ENCODE data around the gene GLE1.
A peak's percentile ranks its signal among the peaks of the same experiment; 100 is the strongest.
"Not testable (repeated sequence)": the region's sequence is repeated elsewhere in the genome, so short reads cannot be mapped to it uniquely, and the experiment has no call there.

The GLE1 gene

DNA sequence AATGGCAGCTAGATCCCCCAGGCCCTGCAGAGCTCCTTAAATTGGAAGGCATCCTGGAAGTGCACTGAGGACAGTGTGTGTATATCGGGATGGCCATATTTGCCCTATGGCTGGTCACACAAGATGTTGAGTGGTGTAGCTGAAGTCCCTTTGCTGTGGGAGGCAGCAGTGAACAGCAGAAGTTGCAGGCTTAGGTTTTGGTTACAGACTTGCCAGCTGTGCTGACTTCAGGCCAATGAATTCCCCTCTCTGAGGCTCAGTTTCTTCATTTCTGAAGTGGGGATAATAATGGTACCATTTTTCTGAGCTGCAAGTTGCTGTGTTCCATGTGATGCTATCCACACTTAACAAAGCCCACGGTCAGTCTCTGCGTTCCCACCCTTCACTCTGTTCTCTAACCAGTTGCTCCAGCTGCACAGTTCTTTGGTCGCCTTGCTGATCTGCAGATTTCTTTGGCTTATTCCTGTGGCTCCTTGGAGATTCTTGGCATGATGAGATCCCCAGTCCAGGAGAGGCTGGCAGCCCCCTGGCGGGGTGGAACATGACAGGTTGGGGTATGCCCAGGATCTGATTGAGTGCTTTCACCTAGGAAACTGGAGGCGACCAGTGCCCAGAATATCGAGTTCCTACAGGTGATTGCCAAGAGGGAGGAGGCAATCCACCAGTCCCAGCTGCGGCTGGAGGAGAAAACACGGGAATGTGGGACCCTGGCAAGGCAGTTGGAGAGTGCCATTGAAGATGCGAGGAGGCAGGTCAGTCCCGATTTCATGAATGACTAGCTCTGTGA lies 6.5 kb upstream of the GLE1 start:
- no peak for DNase-seq

- DNase-seq, result no peak
Observed at GRCh38 chr9:128498911-128499310, 5.6 kb upstream of the GLE1 start.

GRCh38 chr9:128499920-128500319 lies 4.6 kb upstream of the GLE1 start:
- no peak for DNase-seq

GRCh38 chr9:128503415-128503825 lies 1.1 kb upstream of the GLE1 start:
- not testable (repeated sequence) for DNase-seq

GRCh38 chr9:128503870-128504269 lies 649 bp upstream of the GLE1 start:
- no peak for DNase-seq

DNA sequence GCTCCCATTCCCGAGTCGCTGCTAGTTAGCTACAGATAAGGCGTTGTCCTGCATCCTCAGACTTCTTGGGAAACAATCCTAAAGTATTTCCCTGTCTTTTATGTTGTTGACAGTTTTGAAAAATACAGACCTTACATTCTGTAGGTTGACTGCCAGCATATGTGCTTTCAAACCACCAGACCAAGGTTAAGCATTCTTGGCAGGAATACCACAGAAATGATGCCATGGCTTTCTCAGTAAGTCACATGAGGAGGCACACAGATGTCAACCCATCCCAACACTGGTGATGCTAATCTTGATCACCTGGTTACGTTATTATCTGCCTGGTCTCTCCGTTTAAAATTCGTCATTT lies 871 bp downstream of the GLE1 start:
- no peak for DNase-seq

DNA sequence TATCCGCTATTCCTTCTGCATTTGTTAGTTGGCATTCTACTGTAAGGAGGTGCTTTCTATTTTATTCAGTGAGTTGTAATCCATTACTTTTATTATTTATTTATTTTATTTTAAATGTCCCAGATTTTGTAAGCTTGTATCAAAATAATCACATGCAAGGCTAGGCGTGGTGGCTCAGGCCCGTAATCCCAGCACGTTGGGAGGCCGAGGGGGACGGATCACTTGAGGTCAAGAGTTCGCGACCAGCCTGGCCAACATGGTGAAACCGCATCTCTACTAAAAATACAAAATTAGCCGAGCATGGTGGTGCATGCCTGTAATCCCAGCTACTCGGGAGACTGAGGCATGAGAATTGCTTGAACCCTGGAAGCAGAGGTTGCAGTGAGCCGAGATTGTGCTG lies 1.4 kb downstream of the GLE1 start:
- not testable (repeated sequence) for DNase-seq

GRCh38 chr9:128512820-128513219 lies 8.3 kb downstream of the GLE1 start:
- DNase-seq, result no peak

DNA sequence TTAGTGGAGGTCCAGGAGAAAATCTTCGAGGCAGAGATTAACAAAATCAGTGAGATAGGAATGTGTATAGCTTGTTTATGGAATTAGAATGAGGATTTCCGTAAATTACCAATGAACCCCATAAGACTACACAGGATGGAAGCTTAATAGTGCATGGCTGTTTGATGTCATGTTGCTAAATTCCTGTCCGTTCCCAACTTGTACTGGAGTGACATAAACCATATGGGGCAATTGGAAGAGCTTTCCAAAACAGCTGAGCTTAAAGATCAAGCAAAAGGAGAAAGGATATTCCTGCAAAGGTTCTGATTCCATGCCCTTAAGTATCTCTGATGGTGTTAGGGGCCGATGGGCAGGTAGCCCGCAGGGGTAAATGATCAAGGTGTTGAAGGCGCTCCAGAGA lies 17.4 kb downstream of the GLE1 start:
- DNase-seq, result no peak

DNA sequence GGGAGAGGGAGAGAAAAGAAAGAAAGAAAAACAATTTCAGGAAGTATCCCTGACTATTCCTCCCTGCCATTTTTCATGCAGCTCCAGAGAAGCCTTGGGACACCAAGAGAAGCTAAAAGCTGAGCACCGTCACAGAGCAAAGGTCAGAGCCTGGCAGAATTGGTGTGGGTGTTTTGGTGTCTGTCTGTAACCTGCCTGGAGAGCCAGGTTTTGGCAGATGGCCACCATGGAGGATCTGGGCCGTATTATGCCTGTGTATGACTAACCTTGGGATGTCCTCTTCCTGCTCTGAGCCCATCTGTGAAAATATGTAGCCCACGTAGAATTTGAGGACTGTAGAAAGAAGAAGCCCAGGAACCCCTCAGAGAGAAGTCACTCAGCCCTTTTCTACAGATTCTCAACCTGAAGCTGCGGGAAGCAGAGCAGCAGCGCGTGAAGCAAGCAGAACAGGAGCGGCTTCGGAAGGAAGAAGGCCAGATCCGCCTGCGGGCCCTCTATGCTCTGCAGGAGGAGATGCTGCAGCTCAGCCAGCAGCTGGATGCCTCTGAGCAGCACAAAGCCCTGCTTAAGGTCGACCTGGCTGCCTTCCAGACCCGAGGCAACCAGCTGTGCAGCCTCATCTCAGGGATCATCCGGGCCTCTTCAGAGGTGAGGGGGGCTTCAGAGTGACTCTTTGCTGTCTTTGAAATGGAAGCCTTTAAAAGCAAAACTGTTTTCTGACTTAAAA lies 18.8 kb downstream of the GLE1 start:
- no peak for DNase-seq

DNA sequence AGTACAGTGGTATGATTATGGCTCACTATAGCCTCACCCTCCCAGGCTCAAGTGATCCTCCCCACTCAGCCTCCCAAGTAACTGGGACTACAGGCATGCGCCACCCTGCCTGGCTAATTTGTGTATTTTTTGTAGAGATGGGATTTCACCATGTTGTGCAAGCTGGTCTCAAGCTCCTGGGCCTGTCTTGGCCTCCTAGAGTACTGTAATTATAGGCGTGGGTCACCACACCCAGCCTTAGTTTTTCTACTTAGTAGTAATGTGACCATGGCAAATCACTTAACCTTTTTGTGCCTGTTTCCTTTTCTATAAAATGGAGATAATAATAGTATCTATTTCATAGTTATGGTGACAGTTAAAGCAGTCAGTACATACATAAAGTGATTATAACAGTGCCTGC lies 22.2 kb downstream of the GLE1 start:
- no peak for DNase-seq

GRCh38 chr9:128528445-128529160 lies 24.1 kb downstream of the GLE1 start:
- no peak for DNase-seq

GRCh38 chr9:128529191-128529590 lies 24.7 kb downstream of the GLE1 start:
- DNase-seq, result no peak

DNA sequence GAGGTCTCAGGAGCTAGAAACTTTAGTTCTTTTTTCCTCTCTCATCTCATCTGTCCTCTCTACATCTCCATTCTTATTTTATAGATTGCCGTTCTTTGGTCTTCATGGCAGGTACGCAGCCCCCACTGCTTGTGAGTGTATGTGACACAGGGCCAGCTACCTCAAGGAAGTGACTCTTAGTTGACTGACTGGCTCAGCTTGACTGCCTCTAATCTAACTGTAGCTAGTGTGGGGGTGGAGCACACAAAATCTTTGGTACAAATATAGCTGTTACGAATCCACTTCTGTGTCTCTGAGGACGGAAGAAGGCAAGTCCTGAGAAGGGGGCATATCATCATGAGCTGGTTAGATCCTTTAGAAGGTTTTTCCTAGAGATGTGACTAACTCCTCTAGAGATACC lies 28.1 kb downstream of the GLE1 start:
- DNase-seq, result no peak

- no peak for DNase-seq
Observed at GRCh38 chr9:128540634-128541360, 36.3 kb downstream of the GLE1 start.

DNA sequence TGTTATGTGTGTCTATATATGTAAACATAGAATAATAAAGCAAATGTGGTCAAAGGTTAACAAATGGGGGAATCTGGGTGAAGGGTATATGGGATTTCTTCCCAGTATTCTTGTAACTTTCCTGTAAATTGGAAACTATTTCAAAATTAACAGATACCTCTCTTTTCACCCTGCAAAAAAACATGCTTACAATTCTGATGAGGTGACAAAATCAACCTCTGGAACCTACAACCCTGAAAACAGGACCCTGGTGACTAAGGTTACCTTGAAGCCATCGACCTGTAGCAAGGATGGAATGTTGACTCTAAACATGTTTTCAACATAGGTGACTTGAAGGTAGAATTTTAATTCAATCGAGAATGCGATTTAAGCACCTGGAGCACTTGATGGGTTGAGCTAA lies 42.0 kb downstream of the GLE1 start:
- DNase-seq, result no peak

GRCh38 chr9:128548876-128549275 lies 44.4 kb downstream of the GLE1 start:
- no peak for DNase-seq

- no peak for DNase-seq
Observed at GRCh38 chr9:128550226-128550625, 45.7 kb downstream of the GLE1 start.

DNA sequence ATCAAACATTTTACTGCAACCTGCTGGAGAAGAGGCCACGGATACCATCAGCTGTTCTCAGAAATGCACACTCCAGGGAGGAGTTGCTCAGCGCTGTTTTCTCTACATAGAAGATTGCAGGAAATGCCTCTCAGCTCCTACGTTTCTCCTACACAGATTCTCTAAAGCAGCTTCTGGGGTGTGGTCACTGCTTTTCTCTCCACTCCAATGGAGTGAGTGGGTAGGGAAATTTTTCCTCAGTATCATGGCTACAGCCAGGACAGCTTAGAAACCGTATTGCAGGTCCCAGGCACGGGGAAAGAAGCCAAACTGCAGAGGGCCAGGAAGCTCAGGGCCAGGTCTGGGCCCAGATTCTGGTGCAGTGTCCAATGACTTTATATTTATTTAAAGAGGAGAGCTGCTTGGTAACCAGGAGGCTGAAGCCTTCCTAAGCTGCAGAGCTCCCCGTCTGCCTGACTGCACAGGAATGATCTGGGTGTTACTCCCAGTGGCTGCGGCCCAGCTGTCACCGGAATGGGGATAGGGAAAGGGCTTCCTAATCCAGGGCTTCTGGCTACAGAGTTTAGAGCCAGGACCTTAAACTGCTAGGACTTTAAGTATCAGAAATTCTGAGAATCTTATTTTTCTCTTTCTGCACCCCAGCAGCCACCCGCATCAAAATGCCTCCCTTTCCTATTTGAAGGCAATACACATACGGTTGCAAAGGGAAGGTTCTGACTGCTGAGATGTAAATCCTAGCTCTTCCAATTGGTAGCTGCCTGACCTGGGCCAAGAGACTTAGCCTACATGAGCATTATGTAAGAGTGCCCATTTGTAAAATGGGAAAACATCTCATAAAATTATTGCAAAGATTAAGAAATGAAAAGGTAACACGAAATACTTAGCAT lies 46.5 kb downstream of the GLE1 start:
- no peak for DNase-seq

GRCh38 chr9:128551657-128552152 lies 47.2 kb downstream of the GLE1 start:
- DNase-seq, result no peak

DNA sequence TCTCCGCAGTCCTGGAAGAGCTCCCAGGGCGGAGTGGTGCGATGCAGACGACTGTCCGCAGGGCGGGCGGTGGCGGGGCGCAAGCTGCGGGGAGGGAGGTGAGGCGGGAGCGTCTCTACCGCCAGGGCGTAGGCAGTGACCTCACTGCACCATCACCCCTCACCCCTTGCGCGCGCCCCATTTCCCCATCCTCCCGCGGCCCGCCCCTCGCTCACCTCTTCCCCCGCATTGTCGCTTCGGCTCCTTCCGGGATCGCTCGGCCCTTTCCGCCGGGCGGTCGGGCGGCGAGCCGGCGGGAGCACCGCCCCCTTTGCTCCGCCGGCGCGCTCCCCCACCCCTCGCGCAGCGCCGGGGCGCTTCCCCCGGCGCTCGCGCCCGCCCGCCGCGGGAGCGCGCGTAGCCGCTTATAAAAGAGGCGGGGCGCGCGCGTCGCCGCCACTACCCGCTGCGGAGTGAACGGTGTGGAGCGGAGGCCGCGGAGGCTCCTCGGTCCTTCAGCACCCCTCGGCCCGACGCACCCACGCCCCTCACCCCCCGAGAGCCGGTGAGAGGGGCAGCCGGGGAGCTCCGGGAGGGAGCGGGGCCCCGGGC lies 47.7 kb downstream of the GLE1 start, which contains the start of gene SPTAN1:
SPTAN1 (plus strand) TSS at position 435 of the 591 bp plus-strand sequence. CDS start 14,154 bp downstream, outside the sequence.
- DNase-seq, result peak; percentile 76
